Activated effector memory CD4-positive, alpha-beta T cell treated with Interleukin-2 at 50 U/mL for 16 hours (primary cell): ENCODE data around the gene RFC3.

Experiments used
- DNase-seq: peaks from one replicate; pipeline ENCODE4 v3.0.0-alpha.2; 2020

The RFC3 gene

DNA sequence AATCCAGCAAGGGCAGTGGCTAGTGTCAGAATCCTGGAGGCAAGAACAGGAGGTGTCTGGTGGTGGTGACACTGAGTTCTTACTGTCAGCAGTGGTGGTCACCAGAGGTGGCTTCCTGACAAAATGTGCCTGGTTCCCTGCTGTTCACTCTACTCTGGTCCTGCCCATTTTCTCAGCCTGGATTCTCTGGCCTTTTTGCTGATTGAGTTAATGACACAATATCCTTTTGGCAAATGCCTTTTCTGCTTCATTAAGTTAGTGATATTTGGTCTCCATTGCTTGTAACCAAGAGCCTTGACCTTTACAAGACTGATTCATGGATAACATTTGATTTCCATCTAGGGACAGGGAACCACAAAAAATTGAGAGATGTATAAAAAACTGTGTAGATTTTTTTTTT, 51.1 kb downstream of the RFC3 start:
- no peak for DNase-seq

DNA sequence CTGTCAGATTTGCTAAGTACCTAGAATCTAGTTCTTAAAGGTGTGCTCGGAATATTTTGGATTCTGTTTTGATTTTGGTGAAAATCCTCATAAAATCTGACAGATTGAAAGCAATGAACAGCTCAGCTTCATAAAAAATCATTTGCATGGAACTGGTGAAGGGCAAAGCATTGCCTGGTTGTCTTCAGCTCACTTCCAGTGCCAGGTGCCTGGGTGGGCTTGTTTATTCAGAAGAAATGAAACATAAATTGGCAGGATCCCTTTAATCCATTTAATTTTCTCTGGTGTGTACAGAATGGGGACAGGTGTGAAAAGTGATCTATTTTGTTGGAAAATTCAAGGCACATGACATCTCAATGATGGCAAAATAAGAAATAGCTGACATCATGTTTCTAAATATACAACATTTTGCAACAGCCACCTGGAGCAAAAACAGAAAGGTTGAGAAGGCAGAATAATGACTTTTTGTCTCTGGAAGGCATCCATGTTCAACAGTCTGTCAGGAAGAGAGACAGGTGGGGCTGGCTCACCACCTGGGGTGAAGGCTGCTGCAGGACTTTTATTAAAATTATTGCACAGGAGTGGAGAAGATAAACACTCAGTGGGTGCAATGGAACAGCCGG, 52.2 kb downstream of the RFC3 start:
- DNase-seq, result no peak

GRCh38 chr13:33871207-33872004, 53.5 kb downstream of the RFC3 start:
- DNase-seq, result no peak

DNA sequence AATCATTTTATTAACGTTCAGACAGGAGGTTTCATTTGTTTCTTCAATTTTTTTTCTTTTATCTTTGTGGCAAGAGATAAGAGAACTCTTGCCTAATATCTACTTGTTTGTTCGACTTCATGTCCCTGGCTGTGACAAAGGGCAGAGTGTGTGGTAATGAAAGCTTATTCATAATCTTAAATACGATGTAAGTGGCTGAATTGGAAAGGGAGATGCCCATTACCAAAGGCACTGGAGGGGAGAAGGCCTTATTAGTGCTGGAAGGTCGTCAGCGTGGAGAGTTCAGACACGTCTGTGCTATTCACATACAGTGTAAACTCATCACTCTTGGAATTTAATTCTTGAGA, 54.0 kb downstream of the RFC3 start:
- DNase-seq, result no peak

DNA sequence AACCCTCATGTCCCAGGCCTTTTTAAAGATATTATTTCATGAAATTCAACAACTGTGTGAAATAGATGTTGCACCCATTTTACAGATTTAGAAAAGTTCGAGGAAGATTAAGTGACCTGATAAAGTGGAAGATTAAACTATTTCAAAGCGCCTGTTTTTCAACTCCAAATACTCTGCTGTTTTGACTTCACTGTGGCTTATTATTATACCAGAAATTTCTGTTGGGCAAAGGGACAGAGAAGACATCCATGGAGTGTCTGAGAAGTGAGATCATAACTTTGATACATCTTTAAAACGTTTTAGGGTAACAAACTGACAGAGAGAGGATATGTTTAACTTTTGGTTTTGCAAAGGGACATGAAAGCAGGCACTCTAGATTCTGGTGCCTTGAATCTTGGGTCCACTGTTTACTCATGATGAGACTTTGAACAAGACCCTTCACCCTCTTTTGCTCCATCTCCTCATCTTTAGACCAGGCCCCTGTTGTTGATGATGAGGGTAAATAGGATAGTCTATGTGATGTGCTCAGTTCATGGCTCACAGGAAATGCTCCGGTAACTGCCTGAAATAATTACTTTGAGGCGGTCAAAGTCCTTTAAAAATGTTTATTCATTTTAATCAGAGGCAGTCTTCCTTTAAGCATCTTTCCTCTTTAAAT, 55.4 kb downstream of the RFC3 start:
- no peak for DNase-seq

DNA sequence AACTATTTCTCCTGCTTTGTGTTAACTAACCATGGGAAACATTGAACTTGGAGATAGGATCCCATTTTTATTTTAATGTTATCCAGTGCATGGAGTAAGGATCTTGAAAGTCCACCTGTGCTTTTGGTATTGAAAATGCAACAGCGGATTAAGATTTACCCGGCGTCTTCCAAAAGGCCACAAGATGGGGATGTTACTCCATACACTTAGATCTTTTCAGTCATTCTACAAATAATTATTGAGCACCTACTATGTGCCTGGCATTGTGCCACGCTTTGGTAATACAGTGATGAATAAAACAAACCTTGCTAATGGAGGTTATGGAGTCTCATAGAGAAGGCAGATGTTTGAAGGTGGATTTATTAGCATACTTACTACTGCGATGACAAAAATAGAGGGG, 56.9 kb downstream of the RFC3 start:
- no peak for DNase-seq

DNA sequence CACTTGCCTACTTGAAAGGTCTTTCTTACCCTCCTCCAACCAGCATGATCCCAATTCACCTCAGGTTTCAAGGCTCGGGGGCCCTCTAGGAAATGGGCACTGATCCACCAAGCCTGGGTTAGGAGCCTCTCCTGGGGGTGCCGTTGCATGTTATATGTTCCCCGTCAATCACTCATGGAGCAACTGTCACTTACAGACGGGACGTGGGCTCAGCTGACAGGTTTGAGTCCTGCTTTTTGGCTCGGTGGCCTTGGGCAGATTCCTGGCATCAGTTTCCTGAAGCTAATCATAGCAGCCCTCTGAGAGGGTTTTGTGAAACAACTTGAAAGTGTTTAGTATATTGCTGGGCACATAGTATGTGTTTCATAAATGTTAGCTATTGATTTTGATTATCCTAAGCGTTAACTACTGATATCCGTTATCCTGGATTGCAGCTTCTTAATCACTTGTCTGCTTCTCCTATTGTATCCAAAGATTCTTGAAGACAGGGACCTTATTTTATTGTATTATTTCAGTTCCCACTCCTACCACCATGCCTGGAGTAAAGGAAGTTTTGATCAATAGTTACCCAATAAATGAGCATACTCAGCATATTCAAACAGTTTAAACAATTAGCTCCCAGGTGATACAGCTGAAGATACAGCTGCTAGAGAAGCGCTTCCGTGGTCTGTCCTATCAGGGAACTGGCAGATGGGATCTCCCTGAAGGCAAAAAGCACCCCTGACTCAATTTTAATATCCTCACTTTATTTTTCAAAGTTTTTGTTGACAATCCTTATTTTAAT, 57.9 kb downstream of the RFC3 start:
- no peak for DNase-seq

DNA sequence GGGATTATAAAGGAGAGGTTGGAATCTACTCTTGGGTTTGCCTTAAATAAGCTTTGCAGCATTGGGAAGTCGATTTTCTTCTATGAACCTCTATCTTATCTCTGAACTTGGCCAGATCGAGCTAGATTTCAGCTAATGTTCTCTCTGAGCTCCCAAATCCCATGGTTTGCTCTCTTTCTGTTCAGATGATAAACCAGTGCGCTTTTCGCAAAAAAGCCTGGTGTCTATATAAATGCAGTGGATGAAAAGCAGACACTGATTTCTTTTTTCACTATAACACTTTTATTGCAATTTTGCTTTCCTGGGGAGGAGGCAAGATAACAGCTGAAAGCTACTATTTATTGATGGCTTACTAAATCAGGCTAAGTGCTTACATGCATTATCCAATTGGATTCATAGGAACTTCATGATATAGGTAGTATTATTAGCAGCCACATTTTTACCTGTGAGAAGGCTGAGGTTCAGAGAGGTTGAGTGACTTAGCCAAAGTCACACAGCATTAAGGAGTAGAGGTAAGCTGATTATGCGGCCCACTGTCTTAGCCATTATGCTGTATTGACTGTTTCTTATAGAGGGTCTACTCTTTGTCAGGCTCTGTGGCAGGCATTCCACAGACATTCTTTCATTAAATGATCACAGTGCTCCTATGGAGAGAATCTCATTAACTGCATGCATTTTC, 58.9 kb downstream of the RFC3 start:
- DNase-seq, result no peak

- DNase-seq, result no peak
These were observed 61.2 kb downstream of the RFC3 start for GRCh38 chr13:33879118-33879517.

- no peak for DNase-seq
These were observed 64.9 kb downstream of the RFC3 start for GRCh38 chr13:33882804-33883203.

DNA sequence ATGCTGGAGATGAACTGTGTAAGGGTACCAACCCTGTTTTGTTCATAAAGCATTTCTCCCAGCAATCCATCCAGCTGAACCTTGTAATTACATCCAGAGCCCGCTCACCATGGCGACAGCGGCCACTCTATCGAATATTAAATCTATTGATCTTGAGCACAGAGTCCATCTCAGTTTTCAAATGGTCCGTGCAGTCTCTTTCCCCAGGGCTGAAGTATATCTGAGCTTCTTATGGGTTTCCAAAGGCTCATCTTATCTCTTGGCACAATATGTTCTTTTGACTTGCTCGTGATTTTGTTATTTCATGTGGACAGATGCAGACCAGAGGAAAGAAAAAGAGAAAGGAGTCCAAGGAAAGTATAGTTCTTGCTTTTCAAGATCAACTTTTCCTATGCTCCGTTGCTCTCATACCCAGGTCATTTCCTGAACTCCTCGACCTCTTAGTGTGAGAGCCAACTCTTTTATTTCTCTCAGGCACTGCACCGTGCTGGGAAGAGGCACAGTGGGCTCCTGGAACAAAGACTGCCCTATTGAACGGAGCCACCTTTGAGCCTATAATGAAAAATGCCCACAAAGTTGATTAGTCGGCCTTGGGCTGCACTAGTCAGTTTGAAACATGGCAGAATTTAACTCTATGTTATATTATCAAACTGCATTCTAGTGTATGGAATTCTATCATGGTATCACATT, 66.7 kb downstream of the RFC3 start:
- no peak for DNase-seq
